ENCODE results near the gene SIRPG. TPM values are rescaled to one million over a fixed set of nuclear protein-coding genes. Genes with fewer than 3 reads are reported as not detected.
"Not testable (repeated sequence)": the region's sequence is repeated elsewhere in the genome, so short reads cannot be mapped to it uniquely, and the experiment has no call there.

The SIRPG gene
- total RNA-seq, 2 donors from 2014 or later = 32.0 to 62.9 TPM

DNA sequence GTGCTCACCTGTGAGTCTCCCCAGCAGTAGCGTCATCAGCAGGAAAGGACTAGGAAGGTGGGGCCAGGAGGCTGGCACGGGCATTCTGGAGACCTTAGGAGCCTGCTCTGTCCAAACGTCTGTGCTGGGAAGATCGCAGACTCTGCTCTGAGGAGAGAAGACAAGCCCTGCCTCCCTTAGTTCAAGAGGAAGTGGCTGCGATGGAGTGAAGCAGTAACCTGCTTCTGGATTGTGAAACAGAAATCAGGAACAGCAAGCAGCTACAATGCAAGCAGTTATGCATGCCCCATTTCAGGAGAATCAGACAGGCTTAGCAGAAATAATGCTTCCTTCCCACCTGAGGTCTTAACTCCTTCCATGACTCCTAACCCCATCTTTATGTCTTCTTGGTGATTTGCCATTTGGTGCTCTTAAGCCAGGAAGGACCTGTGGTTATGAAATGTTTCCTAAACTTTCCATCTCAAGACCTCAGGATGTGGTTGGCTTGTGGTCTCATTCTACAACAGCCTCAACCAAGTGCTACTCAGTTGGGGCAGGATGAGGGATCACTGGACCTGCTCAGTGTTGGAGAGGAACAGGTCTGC lies 37.6 kb downstream of the SIRPG start, which contains the start of gene SIRPB1:
Gene SIRPB1, minus strand, starts transcription at position 149 of the 584 bp plus-strand sequence. Its CDS starts 65 bp downstream, at position 84.
- peak; percentile 69 for ATAC-seq (replicated peaks)
- no peaks in the 10 kb centered on the region for H3K27me3 Mint-ChIP-seq
- H3K36me3 Mint-ChIP-seq (ENCODE audit: low read depth) = no peaks in the 10 kb centered on the region
- peak within 1 kb of the TSS; percentile 77 for H3K27ac Mint-ChIP-seq
- peak within 1 kb of the TSS; percentile 46 for H3K4me3 Mint-ChIP-seq
- H3K4me1 Mint-ChIP-seq = peaks cover 49% of the 10 kb centered on the region
- peaks cover 4% of the 10 kb centered on the region for H3K9me3 Mint-ChIP-seq

GRCh38 chr20:1618954-1619540 lies 38.5 kb downstream of the SIRPG start:
- Mint-ChIP-seq H3K27ac (no peak overlapping the region), H3K4me1 (peaks cover 41% of the 10 kb centered on the region), H3K4me3 (peak overlapping the region; percentile 46), H3K9me3 (peaks cover 4% of the 10 kb centered on the region), H3K27me3 (no peaks in the 10 kb centered on the region), H3K36me3 (ENCODE audit: low read depth) (no peaks in the 10 kb centered on the region)
- ATAC-seq (replicated peaks) = no peak

DNA sequence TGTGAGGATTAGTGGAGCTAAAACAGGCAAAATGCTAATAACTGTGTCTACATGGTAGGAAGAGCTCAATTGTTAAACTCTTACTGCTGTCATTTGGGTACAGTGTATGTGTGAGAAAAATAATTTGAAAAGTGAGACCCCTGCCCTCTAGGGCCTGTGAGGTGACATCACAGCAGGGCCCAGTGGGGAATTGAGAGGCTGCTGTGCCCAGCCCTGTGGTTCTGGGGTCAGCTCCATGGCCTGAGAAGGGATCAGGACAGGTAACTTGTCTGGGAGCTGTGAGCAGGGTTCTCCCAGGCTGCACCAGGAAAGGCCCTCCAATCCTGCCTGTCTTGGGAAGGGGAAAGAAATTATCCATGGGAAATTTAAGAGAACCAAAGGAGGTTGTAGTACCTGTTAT lies 39.1 kb downstream of the SIRPG start:
- H3K4me3 Mint-ChIP-seq = no peak overlapping the region
- ATAC-seq (replicated peaks) = no peak
- no peaks in the 10 kb centered on the region for H3K27me3 Mint-ChIP-seq
- H3K9me3 Mint-ChIP-seq = peaks cover 4% of the 10 kb centered on the region
- no peak overlapping the region for H3K27ac Mint-ChIP-seq
- H3K36me3 Mint-ChIP-seq (ENCODE audit: low read depth) = no peaks in the 10 kb centered on the region
- peaks cover 41% of the 10 kb centered on the region for H3K4me1 Mint-ChIP-seq

DNA sequence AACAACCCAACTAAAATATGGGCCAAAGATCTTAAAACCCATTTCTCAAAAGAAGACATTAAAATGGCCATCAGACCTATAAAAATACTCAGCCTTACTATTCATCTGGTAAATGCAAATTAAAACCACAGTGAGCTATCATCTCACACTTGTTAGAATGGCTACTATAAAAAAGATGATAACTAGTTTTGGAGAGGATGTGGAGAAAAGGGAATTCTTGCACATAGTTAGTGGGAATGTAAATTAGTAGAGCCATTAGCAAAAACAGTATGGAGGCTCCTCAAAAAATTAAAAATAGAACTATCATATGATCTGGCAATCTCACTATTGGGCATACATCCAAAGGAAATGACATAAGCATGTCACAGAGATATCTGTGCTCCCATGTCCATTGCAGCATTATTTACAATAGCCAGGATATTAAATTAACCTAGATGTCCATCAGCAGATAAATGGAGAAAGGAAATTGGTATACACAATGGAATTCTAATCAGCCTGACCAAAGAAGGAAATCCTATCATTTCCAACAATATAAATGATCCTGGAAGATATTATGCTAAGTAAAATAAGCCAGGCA lies 40.6 kb downstream of the SIRPG start:
- H3K36me3 Mint-ChIP-seq (ENCODE audit: low read depth) = no peaks in the 10 kb centered on the region
- H3K4me1 Mint-ChIP-seq = peaks cover 26% of the 10 kb centered on the region
- ATAC-seq (replicated peaks) = no peak
- no peak overlapping the region for H3K4me3 Mint-ChIP-seq
- no peaks in the 10 kb centered on the region for H3K27me3 Mint-ChIP-seq
- peaks cover 4% of the 10 kb centered on the region for H3K9me3 Mint-ChIP-seq
- no peak overlapping the region for H3K27ac Mint-ChIP-seq

DNA sequence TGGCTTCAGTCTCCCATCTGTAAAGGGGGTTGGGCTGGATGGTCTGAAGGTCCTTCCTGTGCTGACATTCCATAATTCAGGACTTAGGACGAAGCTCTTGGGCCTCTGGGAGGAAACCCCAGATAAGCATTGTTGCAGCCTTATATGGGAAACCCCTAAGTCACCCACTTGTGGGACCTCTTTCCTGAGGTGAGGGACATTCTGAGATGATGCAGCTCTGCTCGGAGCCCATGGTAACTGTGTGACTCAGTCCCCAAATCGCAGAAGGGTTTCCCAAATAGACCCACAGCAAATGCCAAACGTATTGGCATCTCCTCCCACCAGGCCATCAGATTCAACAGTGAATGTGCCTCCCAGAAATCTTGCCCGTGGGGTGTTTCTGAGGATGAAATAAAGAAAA lies 47.2 kb downstream of the SIRPG start:
- ATAC-seq (replicated peaks); H3K36me3 Mint-ChIP-seq (ENCODE audit: low read depth); H3K4me1 Mint-ChIP-seq; H3K4me3 Mint-ChIP-seq; H3K27me3 Mint-ChIP-seq; H3K9me3 Mint-ChIP-seq; H3K27ac Mint-ChIP-seq: not testable (repeated sequence)

- H3K27me3 Mint-ChIP-seq; H3K36me3 Mint-ChIP-seq (ENCODE audit: low read depth); H3K27ac Mint-ChIP-seq; H3K9me3 Mint-ChIP-seq; H3K4me3 Mint-ChIP-seq; H3K4me1 Mint-ChIP-seq: not testable (repeated sequence)
- peak; percentile 28 for ATAC-seq (replicated peaks)
These were observed 48.8 kb downstream of the SIRPG start for GRCh38 chr20:1608678-1609347.

GRCh38 chr20:1600736-1601135 lies 56.8 kb downstream of the SIRPG start:
- H3K4me1 Mint-ChIP-seq = no peaks in the 10 kb centered on the region
- no peak for ATAC-seq (replicated peaks)
- no peaks in the 10 kb centered on the region for H3K9me3 Mint-ChIP-seq
- H3K27ac Mint-ChIP-seq = no peak overlapping the region
- H3K4me3 Mint-ChIP-seq = no peak overlapping the region
- no peaks in the 10 kb centered on the region for H3K36me3 Mint-ChIP-seq (ENCODE audit: low read depth)
- no peaks in the 10 kb centered on the region for H3K27me3 Mint-ChIP-seq

DNA sequence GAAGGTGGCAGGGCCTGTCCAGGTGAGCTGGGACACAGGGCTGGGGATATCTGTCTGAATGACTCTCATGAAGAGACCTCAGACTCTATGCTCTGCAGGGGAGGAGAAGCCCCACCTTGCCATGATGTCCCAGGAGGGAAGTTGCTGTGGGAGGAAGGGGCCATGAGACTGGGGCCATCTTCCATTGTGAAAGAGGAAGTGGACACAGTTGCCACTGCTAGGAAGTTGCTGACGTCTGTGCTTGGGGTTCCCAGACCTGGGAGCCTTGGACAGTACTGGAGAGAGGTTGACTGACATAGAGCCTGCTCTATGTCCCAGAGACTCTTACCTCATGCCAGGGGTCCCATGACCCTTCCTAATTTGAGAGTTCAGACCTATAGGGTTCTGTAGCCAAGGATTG lies 62.2 kb downstream of the SIRPG start:
- Mint-ChIP-seq H3K4me1 (no peaks in the 10 kb centered on the region), H3K27ac (no peak overlapping the region), H3K36me3 (ENCODE audit: low read depth) (no peaks in the 10 kb centered on the region), H3K4me3 (no peak overlapping the region), H3K9me3 (no peaks in the 10 kb centered on the region), H3K27me3 (no peaks in the 10 kb centered on the region)
- ATAC-seq (replicated peaks) = no peak

DNA sequence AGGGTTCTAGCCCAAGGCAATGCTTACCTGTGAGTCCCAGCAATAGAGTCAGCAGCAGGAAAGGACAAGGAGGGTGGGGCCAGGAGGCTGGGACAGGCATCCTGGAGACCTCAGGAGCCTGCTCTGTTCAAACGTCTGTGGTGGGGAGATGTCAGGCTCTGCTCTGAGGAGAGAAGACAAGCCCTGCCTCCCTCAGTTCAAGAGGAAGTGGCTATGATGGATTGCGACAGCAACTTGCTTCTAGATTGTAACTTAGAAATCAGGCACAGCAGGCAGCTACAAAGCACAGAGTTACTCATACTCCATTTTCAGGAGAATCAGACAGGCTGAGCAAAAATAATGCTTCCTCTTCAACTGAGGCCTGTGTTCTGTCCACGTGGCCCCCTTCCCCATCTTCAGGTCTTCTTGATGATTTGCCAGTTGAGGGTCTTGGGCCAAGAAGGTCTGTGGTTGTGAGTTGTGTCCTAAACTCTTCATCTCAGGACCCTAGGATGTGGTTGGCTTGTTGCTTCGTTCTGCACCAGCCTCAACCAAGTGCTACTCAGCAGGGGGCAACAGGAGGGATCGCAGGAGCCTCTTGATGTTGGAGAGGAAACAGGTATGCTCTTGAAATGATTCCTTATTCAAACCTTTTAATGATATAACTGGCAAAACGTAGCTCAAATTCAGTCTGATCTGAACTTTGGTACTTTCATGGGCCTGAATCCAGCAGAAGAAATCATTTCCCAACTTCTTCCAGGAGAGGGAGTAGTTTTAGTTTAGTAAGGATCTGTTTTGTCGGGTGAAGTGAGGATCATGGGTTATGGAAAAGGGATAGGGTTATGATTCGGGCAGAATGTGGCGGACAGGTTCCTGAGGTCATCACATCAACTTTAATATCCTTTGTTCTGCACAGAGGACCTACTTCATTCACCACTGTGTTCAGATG lies 68.8 kb downstream of the SIRPG start:
- ATAC-seq (replicated peaks) = no peak
- Mint-ChIP-seq H3K27ac (no peak overlapping the region), H3K4me1 (no peaks in the 10 kb centered on the region), H3K9me3 (no peaks in the 10 kb centered on the region), H3K36me3 (ENCODE audit: low read depth) (no peaks in the 10 kb centered on the region), H3K27me3 (no peaks in the 10 kb centered on the region), H3K4me3 (no peak overlapping the region)

DNA sequence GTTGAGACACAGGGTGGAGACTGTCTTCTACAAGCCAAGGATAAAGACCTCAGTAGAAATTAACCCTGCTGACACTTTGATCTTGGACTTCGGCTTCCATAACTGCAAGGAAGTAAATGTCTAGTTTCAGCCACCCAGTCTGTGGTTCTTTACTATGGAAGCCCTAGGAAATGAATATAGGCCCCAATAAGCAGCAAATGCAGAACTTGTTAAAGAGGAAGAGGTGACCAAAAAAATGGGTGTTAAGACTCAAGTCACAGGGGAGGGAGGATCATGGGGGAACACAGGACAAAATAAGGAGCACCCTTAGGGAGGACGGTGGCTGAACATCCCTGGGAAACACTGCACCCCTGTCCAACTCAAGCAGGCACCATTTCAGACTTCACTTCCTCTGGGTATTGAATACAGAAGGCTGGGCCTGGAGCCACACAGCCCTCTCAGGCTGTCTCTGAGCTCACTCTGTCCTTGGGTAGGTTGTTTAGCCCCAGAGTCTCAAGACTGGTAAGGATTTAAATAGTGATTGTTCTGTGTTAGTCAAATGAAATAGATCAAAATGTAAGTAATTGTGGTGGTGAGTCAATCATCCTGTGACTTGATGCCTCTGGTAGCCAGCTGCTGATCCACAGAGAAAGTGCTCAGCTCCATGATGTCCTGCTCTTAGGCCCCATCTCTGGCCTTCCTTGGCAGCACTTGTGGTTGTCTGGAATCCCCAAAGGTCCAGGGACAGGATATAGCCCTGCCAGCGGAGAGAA lies 69.6 kb downstream of the SIRPG start:
- no peak overlapping the region for H3K27ac Mint-ChIP-seq
- H3K36me3 Mint-ChIP-seq (ENCODE audit: low read depth) = no peaks in the 10 kb centered on the region
- ATAC-seq (replicated peaks) = no peak
- no peaks in the 10 kb centered on the region for H3K27me3 Mint-ChIP-seq
- H3K4me1 Mint-ChIP-seq = no peaks in the 10 kb centered on the region
- H3K4me3 Mint-ChIP-seq = no peak overlapping the region
- no peaks in the 10 kb centered on the region for H3K9me3 Mint-ChIP-seq

DNA sequence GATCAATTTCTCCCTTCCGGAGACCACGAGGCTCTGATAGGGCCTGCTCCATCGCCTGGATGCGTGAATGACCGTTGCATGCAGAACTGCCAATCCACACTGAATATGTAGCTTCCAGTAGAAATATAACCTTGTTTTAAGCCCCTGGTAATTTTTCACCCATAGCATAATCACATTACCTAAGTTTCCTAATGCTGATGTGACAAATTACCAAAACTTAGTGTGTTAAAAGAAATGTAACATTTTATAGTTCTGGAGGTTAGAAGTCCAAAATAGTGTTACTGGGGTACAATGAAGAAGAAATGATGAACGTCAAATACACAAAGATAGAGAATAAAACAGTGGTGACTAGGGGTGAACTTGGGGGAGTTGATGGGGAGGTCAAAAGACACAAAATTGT lies 78.1 kb downstream of the SIRPG start:
- H3K36me3 Mint-ChIP-seq (ENCODE audit: low read depth) = no peaks in the 10 kb centered on the region
- no peak overlapping the region for H3K27ac Mint-ChIP-seq
- no peaks in the 10 kb centered on the region for H3K4me1 Mint-ChIP-seq
- no peaks in the 10 kb centered on the region for H3K9me3 Mint-ChIP-seq
- no peaks in the 10 kb centered on the region for H3K27me3 Mint-ChIP-seq
- no peak overlapping the region for H3K4me3 Mint-ChIP-seq
- no peak for ATAC-seq (replicated peaks)
